ENCODE data around the gene OR4C6. TPM values are rescaled to one million over a fixed set of nuclear protein-coding genes. Genes with fewer than 3 reads are reported as not detected.

OR4C6 gene
- polyA plus RNA-seq (2012; ENCODE audit: insufficient read depth, insufficient read length), result not detected

- no peak within 1 kb of the TSS for H3K4me3 ChIP-seq (ENCODE audit: low read length)
These were observed at the start of gene OR4C6 for GRCh38 chr11:55661901-55662300. OR4C6 (plus strand) TSS chr11:55662201; CDS start chr11:55665167, 2,966 bp downstream.

GRCh38 chr11:55624531-55624930 is 37.5 kb upstream of the OR4C6 start:
- DNase-seq (ENCODE audit: low read depth, low spot score), result no peak
- no peak overlapping the region for H3K4me3 ChIP-seq (ENCODE audit: low read length)

More at GRCh38 chr11:55661901-55662300, at the start of gene OR4C6:
- no peak for DNase-seq (ENCODE audit: low read depth, low spot score)

GRCh38 chr11:55634813-55635212 is 27.2 kb upstream of the OR4C6 start, which contains the start of gene OR4P4:
OR4P4 (plus strand) TSS chr11:55635113.
- DNase-seq (ENCODE audit: low read depth, low spot score), result no peak
- H3K4me3 ChIP-seq (ENCODE audit: low read length), result no peak within 1 kb of the TSS

GRCh38 chr11:55648027-55648426 is 14.0 kb upstream of the OR4C6 start, which contains the start of gene OR4S2:
OR4S2 (plus strand) TSS chr11:55648327; CDS start chr11:55650904, 2,577 bp downstream.
- H3K4me3 ChIP-seq (ENCODE audit: low read length), result no peak within 1 kb of the TSS

GRCh38 chr11:55652560-55652959 is 9.4 kb upstream of the OR4C6 start:
- no peak for DNase-seq (ENCODE audit: low read depth, low spot score)
- no peak overlapping the region for H3K4me3 ChIP-seq (ENCODE audit: low read length)

More at GRCh38 chr11:55648027-55648426, 14.0 kb upstream of the OR4C6 start, which contains the start of gene OR4S2:
- no peak for DNase-seq (ENCODE audit: low read depth, low spot score)

- no peak for DNase-seq (ENCODE audit: low read depth, low spot score)
- H3K4me3 ChIP-seq (ENCODE audit: low read length), result no peak overlapping the region
These were observed 6.9 kb upstream of the OR4C6 start for GRCh38 chr11:55655096-55655495.

GRCh38 chr11:55658031-55658573 is 3.9 kb upstream of the OR4C6 start:
- DNase-seq (ENCODE audit: low read depth, low spot score), result no peak
- H3K4me3 ChIP-seq (ENCODE audit: low read length), result no peak overlapping the region

GRCh38 chr11:55658608-55659007 is 3.4 kb upstream of the OR4C6 start:
- DNase-seq (ENCODE audit: low read depth, low spot score), result no peak
- H3K4me3 ChIP-seq (ENCODE audit: low read length), result no peak overlapping the region

GRCh38 chr11:55669376-55669775 is 7.4 kb downstream of the OR4C6 start:
- DNase-seq (ENCODE audit: low read depth, low spot score), result no peak
- no peak overlapping the region for H3K4me3 ChIP-seq (ENCODE audit: low read length)

- no peak for DNase-seq (ENCODE audit: low read depth, low spot score)
- no peak overlapping the region for H3K4me3 ChIP-seq (ENCODE audit: low read length)
These were observed 11.9 kb downstream of the OR4C6 start for GRCh38 chr11:55673860-55674259.

- H3K4me3 ChIP-seq (ENCODE audit: low read length), result no peak overlapping the region
- no peak for DNase-seq (ENCODE audit: low read depth, low spot score)
These were observed 35.8 kb downstream of the OR4C6 start for GRCh38 chr11:55697817-55698216.

GRCh38 chr11:55701429-55701828 is 39.4 kb downstream of the OR4C6 start:
- no peak for DNase-seq (ENCODE audit: low read depth, low spot score)
- H3K4me3 ChIP-seq (ENCODE audit: low read length), result no peak overlapping the region

- no peak overlapping the region for H3K4me3 ChIP-seq (ENCODE audit: low read length)
- DNase-seq (ENCODE audit: low read depth, low spot score), result peak; percentile 51
These were observed 45.0 kb downstream of the OR4C6 start for GRCh38 chr11:55707029-55707428.

- no peak overlapping the region for H3K4me3 ChIP-seq (ENCODE audit: low read length)
- peak; percentile 28 for DNase-seq (ENCODE audit: low read depth, low spot score)
These were observed 53.2 kb downstream of the OR4C6 start for GRCh38 chr11:55714982-55715888.

Measured in Jurkat, Clone E6-1 (cell line).